Gastrocnemius medialis (tissue), 4 donors: Measurements from ENCODE around the gene PTGFRN. TPM values are rescaled to one million over a fixed set of nuclear protein-coding genes. Genes with fewer than 3 reads are reported as not detected.

Source experiments
- ATAC-seq, 2 donors: fragments of 150-250 bp; one replicate each; pipeline ENCODE4 v1.9.1; 2016
- DNase-seq, 2 donors: peaks; one replicate each; pipeline ENCODE4 v3.0.0-alpha.2; 2019
- H3K27ac ChIP-seq, 4 donors: fragments of 200-600 bp; sonication (generic); 1 replicate in 1 of 4; 2 replicates in 3 of 4; pipeline ENCODE4 v1.5.1; 2016 to 2018; ENCODE audit warnings: mild to moderate bottlenecking in 2 of 4, moderate library complexity in 1 of 4
- H3K27me3 ChIP-seq, 3 donors: fragments of 200-600 bp; sonication (generic) in 2 of 3; 1 replicate in 1 of 3; 2 replicates in 2 of 3; pipeline versions ENCODE4 v1.5.1 to v1.6.0; 2016 to 2019; ENCODE audit warnings: mild to moderate bottlenecking in 1 of 3, moderate library complexity in 1 of 3
- H3K36me3 ChIP-seq, 2 donors: fragments of 200-600 bp; sonication (generic) in 1 of 2; one replicate each; pipeline ENCODE4 v1.5.1; 2017 to 2018
- H3K4me1 ChIP-seq, 2 donors: fragments of 200-600 bp; sonication (generic) in 1 of 2; one replicate each; pipeline ENCODE4 v1.5.1; 2016 to 2017; ENCODE audit warnings: mild to moderate bottlenecking in 2 of 2
- H3K4me3 ChIP-seq, 4 donors: fragments of 200-600 bp; sonication (generic) in 3 of 4; 1 replicate in 1 of 4; 2 replicates in 3 of 4; pipeline ENCODE4 v1.5.1; 2016 to 2019; ENCODE audit warnings: mild to moderate bottlenecking in 2 of 4
- H3K9me3 ChIP-seq, 3 donors: fragments of 200-600 bp; sonication (generic) in 2 of 3; 1 replicate in 1 of 3; 2 replicates in 2 of 3; pipeline ENCODE4 v1.5.1; 2016 to 2019
- CTCF ChIP-seq, 5 experiments: fragments of 450-650 bp in 3 of 5; fragments of 200-600 bp in 2 of 5; sonication (generic) in 2 of 5; IDR thresholded peaks in 4 of 5; conservative IDR thresholded peaks in 1 of 5; 1 replicate in 4 of 5; 2 replicates in 1 of 5; pipeline ENCODE4 v1.5.1; 2016 to 2019; ENCODE audit warnings: antibody characterized with exemption in 5 of 5, mild to moderate bottlenecking in 3 of 5, moderate library complexity in 3 of 5
- POLR2A ChIP-seq, 2 donors: fragments of 450-650 bp; IDR thresholded peaks; one replicate each; pipeline ENCODE4 v1.6.1; 2017; ENCODE audit warnings: antibody characterized with exemption in 2 of 2, mild to moderate bottlenecking in 2 of 2, moderate library complexity in 2 of 2
- in situ Hi-C, 4 donors: fragments of 200-750 bp; cut with MboI; loops; one replicate each; pipeline versions ENCODE4 v1.15.0 to v1.8.0; 2017; ENCODE audit warnings: low sequenced_read_pairs in 4 of 4
- intact Hi-C: fragments of 100-400 bp; cut with DNase I; formaldehyde crosslinking; loops from one replicate; pipeline ENCODE4 v1.15.1; 2023; ENCODE audit warnings: low total_unique reads
- total RNA-seq, 4 donors: library from RNA; depleted of rRNA; stranded (reverse); fragments of >200 nt; gene quantifications; one replicate each; pipeline versions ENCODE4 v1.1.0 to v1.2.3, GENCODE V29; 2016

Gene PTGFRN
- total RNA-seq, 4 donors from 2014 or later = 1.5 to 18.1 (median 2.9) TPM

GRCh38 chr1:117010310-117010969 lies 100.7 kb downstream of the PTGFRN start:
- H3K27ac ChIP-seq = no peak overlapping the region
- no peak for DNase-seq
- in situ Hi-C loops = no loop called here
- H3K4me1 ChIP-seq = no peaks in the 10 kb centered on the region
- intact Hi-C loops = no loop called here
- no peak for TF ChIP-seq POLR2A (IDR thresholded peaks at IDR 0.05)
- TF ChIP-seq CTCF (IDR thresholded peaks at IDR 0.05 in 4 of 5, conservative IDR thresholded peaks at IDR 0.05 in 1 of 5) = no peak
- no peaks in the 10 kb centered on the region for H3K27me3 ChIP-seq
- no peak overlapping the region for H3K4me3 ChIP-seq
- ATAC-seq = no peak
- no peaks in the 10 kb centered on the region for H3K36me3 ChIP-seq
- no peaks in the 10 kb centered on the region for H3K9me3 ChIP-seq

GRCh38 chr1:117011334-117011733 lies 101.6 kb downstream of the PTGFRN start:
- intact Hi-C loops (no loop called here), in situ Hi-C loops (no loop called here)
- Histone ChIP-seq H3K27ac (no peak overlapping the region), H3K4me1 (no peaks in the 10 kb centered on the region), H3K9me3 (no peaks in the 10 kb centered on the region), H3K36me3 (no peaks in the 10 kb centered on the region), H3K27me3 (no peaks in the 10 kb centered on the region), H3K4me3 (no peak overlapping the region)
- no peak for TF ChIP-seq CTCF (IDR thresholded peaks at IDR 0.05 in 4 of 5, conservative IDR thresholded peaks at IDR 0.05 in 1 of 5)
- no peak for TF ChIP-seq POLR2A (IDR thresholded peaks at IDR 0.05)
- no peak for ATAC-seq
- no peak for DNase-seq

- Histone ChIP-seq H3K9me3 (no peaks in the 10 kb centered on the region), H3K4me1 (no peaks in the 10 kb centered on the region), H3K36me3 (no peaks in the 10 kb centered on the region), H3K27ac (no peak overlapping the region), H3K4me3 (no peak overlapping the region), H3K27me3 (no peaks in the 10 kb centered on the region)
- ATAC-seq = no peak
- no peak for DNase-seq
- no peak for TF ChIP-seq POLR2A (IDR thresholded peaks at IDR 0.05)
- TF ChIP-seq CTCF (IDR thresholded peaks at IDR 0.05 in 4 of 5, conservative IDR thresholded peaks at IDR 0.05 in 1 of 5) = no peak
- intact Hi-C loops (no loop called here), in situ Hi-C loops (no loop called here)
Measured at GRCh38 chr1:117013309-117013858, 103.7 kb downstream of the PTGFRN start.

DNA sequence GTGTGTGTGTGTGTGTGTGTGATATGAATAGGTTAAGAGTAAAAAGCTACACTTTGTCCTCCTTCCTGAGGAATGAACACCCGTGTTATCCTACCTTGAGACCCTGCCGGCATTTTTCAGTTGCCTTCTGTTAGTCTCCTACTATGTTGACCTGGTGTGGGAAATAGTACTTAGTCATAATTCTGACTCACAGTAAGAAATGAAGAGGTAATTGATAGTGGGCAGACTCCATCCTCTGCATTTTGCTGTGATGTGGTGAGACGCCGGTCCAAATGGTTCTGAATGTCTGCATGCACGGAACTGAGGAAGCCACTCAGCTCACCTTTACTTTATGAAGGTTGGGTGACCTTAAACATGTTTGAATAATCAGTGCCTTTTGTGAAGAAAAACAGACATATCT lies 104.5 kb downstream of the PTGFRN start:
- Histone ChIP-seq H3K4me1 (no peaks in the 10 kb centered on the region), H3K27ac (no peak overlapping the region), H3K36me3 (no peaks in the 10 kb centered on the region), H3K27me3 (no peaks in the 10 kb centered on the region), H3K4me3 (no peak overlapping the region), H3K9me3 (no peaks in the 10 kb centered on the region)
- intact Hi-C loops (no loop called here), in situ Hi-C loops (no loop called here)
- ATAC-seq (no peak), DNase-seq (no peak)
- TF ChIP-seq POLR2A (IDR thresholded peaks at IDR 0.05) (no peak), CTCF (IDR thresholded peaks at IDR 0.05 in 4 of 5, conservative IDR thresholded peaks at IDR 0.05 in 1 of 5) (no peak)
